ENCODE data around the gene AFTPH. TPM values are rescaled to one million over a fixed set of nuclear protein-coding genes. Genes with fewer than 3 reads are reported as not detected.

AFTPH gene
- total RNA-seq, 1 donor from 2014 or later, result 14.0 TPM

- ATAC-seq (no peak), DNase-seq (ENCODE audit: missing footprints) (no peak)
- intact Hi-C loops (cut with DNase I), result no loop called here
Observed at GRCh38 chr2:64568836-64569235, 44.7 kb downstream of the AFTPH start.

- DNase-seq (ENCODE audit: missing footprints), result no peak
- no peak for ATAC-seq
- intact Hi-C loops (cut with DNase I), result no loop called here
Observed at GRCh38 chr2:64574871-64575270, 50.7 kb downstream of the AFTPH start.

DNA sequence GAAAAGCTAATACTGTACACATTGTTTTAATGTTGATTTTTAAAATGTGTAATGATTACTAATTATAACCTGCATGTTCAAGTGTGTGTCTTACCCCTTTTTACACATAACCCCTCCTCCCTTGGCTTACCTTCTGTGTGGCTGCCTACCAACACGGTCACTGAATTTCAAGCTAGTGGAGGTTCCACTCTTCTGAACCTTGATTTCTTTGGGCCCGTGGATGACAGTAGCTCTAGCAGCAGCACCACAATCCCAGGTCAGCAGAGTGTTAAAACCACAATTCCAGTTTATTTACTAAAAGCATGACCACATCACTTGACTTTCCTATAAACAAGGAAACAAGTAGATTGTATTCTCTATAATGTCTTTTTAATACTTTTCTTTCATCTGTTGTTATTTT, 56.9 kb downstream of the AFTPH start:
- DNase-seq (ENCODE audit: missing footprints) (no peak), ATAC-seq (no peak)
- intact Hi-C loops (cut with DNase I), result no loop called here

DNA sequence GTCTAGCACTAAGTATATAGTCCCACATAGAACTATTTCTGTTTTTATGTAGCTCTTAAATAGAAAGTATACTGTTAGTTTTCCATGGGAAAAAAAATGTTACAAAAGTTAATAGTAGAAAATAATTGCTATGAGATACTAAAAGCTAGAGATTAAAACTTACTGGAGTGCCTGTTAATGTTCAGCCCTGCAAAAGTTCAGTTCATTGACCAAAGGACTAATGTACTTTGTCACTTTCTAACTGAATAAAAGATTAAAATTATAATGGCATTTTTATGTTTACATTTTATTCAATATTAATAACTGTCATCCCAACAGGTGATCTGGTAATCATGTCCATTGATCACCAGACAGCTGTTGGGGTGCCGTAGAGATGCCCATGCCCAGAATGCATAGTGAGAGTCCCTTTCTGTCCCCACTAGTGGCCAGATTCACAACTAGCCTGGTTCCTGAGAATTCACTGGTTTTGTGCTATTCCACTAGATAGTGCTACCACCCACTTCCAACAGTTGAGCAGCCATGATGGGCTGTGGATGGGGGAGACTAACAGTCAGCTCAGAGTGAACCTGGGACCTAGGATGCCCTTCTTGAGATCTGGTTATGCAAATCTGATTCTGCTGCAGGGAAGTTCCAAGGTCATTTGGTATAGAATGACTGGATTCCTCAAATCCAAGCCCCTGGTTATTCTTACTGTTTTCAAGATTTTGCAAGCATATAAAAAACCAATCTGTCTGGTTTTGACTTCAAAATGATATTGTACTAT, 57.8 kb downstream of the AFTPH start:
- intact Hi-C loops (cut with DNase I), result no loop called here

DNA sequence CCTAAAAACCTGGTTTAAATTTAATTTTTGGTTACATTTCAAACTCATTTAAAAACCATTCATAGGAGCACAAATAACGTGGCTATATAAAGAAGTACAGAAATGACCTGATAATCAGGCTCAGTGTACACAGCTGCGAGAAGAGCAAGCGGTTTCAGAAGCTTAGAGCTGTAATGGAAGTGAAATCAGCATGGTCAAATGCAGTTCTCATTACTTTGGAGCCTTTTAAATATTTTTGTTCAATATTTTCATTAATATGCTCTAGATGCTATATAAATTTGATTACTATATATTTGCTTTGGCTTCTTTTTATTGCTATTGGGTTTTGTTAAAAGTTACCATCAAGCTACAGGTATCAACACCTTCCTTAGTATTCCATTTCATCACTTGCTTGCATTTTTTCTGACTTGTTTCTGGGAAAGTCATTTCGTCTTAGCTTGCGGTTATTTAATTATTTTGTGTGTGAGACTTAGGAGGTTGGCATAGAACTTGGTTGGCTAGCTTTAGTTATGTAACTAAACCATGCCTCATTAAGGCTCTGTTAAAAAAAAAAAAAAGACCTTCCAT, 58.7 kb downstream of the AFTPH start:
- intact Hi-C loops (cut with DNase I), result no loop called here
- no peak for ATAC-seq
- no peak for DNase-seq (ENCODE audit: missing footprints)

More for the DNA sequence above, 57.8 kb downstream of the AFTPH start:
- DNase-seq (ENCODE audit: missing footprints), result no peak
- no peak for ATAC-seq

DNA sequence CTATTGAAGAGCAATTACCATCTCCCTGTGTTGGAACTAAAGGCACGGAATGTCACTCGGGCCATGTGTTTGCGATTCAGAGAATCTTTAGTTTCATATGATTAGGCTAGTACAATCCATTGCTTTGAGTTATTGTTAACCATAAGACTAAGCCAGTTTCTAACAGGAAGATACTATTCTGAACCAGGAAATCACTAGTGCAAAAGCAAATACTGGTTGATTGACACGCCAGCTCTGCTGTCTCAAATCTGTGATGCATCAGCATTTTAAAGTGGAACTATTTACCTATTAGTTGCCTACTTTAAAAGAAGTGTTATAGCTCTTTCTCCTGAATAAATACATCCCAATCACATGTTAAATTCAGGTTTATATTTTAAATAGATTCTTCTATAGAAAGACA, 61.9 kb downstream of the AFTPH start:
- ATAC-seq (no peak), DNase-seq (ENCODE audit: missing footprints) (no peak)
- intact Hi-C loops (cut with DNase I), result loop anchor here (2.0 to 5.0 kb wide), 3 partner anchors 61 to 287 kb away; no protein-coding TSS in a partner anchor

DNA sequence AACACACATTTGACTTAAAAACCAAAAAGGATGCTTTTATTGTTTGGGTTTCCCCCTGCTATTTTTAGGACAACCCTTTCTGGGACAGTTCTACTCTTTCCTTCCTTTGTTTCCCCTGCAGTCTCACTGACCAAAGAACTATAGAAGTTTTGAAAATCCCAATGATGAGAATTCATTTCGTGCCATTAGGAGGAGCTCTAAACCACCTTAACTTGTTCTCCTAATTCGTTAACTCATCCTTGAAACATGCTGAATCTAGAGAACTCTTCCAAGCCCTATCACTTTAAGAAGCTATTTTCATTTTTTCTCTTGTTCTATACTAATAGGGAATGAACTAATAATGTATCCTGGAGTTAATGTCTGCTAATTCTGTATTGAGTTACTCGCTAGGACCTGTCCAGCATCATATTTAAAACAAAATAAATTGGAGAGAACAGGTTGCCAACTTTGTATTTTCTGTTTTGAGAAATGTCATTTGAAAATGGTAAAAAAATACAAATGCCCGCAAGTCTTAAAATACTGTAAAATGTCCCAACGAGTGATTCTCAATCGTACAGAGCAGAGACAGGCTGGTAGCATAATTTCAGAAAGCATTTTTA, 62.9 kb downstream of the AFTPH start:
- intact Hi-C loops (cut with DNase I), result loop anchor here (2.0 to 5.0 kb wide), 3 partner anchors 60 to 286 kb away; no protein-coding TSS in a partner anchor
- ATAC-seq (peak; percentile 48), DNase-seq (ENCODE audit: missing footprints) (no peak)

- ATAC-seq (no peak), DNase-seq (ENCODE audit: missing footprints) (no peak)
- intact Hi-C loops (cut with DNase I), result loop anchor here (2.0 to 5.0 kb wide), 3 partner anchors 60 to 285 kb away; no protein-coding TSS in a partner anchor
Observed at GRCh38 chr2:64587561-64587960, 63.4 kb downstream of the AFTPH start.

GRCh38 chr2:64591188-64591587, 67.1 kb downstream of the AFTPH start:
- DNase-seq (ENCODE audit: missing footprints) (no peak), ATAC-seq (no peak)
- intact Hi-C loops (cut with DNase I), result no loop called here

DNA sequence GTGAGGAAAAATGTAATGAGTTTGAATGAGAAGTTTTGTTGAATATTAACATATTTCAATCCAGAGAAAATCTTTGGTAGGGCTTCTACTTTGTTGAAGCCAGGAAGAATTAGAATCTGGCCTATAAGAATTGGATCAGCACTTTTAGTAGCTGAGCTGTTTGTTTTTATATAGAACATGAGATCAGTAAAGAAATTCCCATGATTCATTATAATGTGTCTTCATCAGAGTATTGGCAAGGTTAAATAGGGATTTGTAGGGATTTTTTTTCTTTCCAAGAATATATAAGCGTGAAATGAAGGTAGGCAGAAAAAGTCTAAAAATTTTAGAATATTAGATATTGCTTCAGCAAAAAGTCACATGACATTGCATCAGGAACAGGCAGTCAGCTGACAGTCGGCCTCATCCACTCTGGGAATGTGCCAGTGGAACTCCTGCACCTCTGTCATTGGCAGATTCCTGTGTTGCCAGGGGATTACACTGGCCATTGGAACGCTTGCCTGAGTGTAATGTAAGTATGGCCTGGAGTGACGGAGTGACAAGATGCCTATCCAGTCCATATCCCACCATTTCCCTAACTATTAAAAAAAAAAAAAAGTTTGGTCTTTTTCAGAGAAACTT, 69.0 kb downstream of the AFTPH start:
- intact Hi-C loops (cut with DNase I), result no loop called here
- ATAC-seq, result no peak

DNA sequence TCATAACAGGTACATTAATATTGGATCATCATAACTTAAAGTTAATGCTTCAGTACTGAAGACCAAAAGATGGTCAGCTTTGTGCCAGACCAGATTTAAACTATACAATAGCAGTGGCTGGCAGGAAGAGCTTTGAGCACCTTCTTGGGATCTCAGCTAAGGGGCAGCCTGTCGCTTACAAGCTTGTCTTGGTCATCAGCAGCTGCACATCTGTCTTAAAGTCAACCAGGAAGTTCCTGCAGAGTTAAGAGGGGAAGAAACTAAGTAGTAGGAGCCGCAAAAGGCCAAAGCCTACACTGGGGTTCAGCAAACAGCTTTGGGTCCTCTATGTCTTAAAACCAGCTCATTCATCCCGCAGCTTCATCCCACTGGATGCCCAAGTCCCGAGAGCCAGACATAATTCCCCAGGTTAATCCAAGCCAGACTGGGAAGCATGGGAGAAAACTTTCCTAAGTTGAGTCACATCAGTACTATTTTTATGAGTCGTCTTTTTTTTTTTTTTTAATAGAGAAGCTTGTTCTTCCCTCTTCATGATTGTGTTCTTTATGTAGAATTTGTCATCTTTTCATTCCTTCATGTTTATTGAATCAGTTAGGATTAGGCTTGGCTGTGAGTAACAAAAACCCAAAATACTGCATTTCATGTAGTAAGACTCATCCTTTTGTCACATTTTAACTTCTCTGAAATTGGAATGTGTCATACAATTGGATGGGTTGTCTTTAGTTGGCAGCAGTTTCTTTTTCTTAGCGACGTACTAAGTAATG, 70.3 kb downstream of the AFTPH start:
- ATAC-seq (no peak), DNase-seq (ENCODE audit: missing footprints) (no peak)
- intact Hi-C loops (cut with DNase I), result no loop called here

More for the DNA sequence above, 69.0 kb downstream of the AFTPH start:
- DNase-seq (ENCODE audit: missing footprints), result no peak

DNA sequence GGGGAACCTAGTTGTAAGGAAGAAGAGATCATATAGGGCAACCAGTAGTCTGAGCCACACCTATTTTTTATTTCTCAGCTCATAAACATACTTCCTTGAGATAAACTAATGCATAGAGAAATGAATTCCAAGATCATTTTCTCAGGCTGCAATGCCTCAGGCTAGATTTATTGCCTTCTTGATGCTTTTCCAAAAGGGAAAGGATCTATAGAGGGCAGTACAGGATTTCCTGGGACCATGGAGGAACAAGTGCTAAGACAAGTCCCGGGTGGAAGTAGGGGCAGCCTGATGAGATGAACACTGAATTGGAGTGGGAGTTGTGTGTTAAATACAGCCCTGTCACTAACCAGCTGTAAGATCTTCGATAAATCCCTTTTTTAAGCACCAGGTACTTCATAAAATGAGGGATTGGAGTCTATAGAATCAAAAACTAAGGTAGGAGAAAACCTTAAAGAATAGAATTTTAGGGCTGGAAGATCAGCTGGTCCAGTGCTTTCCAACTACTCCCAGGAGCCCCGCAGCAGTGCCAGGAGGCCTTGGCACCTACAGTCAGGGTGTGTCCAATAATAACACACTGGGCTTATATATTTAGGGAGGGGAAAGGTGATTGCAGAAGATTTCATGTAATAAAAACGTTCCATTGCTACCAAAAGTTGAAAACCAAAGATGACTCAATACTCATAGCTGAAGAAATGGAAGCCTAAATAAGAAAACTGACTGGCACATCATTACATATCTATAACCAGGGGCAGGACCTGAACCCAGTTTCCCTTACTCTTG, 71.5 kb downstream of the AFTPH start:
- intact Hi-C loops (cut with DNase I), result no loop called here
- ATAC-seq (no peak), DNase-seq (ENCODE audit: missing footprints) (no peak)

GRCh38 chr2:64598226-64598625, 74.1 kb downstream of the AFTPH start:
- no peak for ATAC-seq
- intact Hi-C loops (cut with DNase I), result no loop called here
- DNase-seq (ENCODE audit: missing footprints), result peak; percentile 11

- DNase-seq (ENCODE audit: missing footprints) (no peak), ATAC-seq (no peak)
Observed at GRCh38 chr2:64599469-64599868, 75.3 kb downstream of the AFTPH start.

DNA sequence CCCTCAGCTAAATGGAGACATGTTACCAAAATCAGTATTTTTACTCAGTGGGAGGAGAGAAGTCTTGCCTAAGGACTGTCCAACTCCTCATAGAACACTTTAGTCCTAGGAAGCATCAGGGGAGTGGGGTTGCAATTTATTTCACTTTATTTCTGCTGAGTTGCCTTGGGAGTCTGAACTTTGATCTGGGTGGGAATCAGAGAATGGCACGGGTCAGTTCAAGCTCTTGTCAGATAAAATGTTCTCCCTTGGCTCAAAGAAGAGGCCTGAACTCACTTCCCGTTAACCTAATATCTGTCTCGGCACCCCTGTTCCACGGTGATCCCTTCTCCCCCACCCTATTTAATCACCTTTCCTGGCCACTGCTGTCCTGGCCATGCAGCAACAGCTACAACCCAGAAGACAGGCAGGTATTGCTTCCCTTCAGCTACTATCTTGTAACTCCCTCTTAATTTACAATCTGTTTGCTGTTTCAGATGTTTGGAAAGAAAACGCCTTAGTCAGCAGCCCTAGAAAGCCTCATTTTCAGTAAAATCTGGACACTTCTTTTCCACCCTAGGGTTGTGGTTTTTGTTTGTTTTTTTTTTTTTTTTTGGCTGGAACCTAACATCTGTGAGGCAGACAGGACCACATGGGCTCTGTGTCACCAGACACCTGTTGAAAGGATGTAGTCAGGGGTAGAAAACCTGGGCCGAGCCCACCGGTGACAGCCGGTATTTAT, 77.1 kb downstream of the AFTPH start:
- intact Hi-C loops (cut with DNase I), result no loop called here
- ATAC-seq, result no peak
- no peak for DNase-seq (ENCODE audit: missing footprints)

More at GRCh38 chr2:64599469-64599868, 75.3 kb downstream of the AFTPH start:
- intact Hi-C loops (cut with DNase I), result no loop called here

- ATAC-seq (no peak), DNase-seq (ENCODE audit: missing footprints) (no peak)
- intact Hi-C loops (cut with DNase I), result no loop called here
Observed at GRCh38 chr2:64601785-64602391, 77.8 kb downstream of the AFTPH start.

DNA sequence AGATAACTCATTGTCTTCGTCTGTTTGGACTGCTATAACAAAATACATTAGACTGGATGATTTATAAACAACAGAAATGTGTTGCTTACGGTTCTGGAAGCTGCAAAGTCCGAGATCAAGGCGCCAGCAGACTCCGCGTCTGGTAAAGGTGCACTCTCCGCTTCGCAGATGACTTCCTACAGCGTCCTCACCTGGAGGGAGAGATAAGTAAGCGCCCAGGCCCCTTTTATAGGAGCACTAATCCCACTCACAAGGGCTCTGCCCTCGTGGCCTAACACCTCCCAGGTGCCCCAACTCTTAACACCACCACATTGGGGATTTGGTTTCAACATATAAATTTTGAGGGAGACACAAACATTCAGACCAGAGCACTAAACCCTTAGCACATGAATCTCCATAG, 78.3 kb downstream of the AFTPH start:
- intact Hi-C loops (cut with DNase I), result no loop called here
- ATAC-seq (no peak), DNase-seq (ENCODE audit: missing footprints) (no peak)

All from Right ventricle myocardium inferior (tissue), 1 donor.